ENCODE measurements around the gene MED22. TPM values are rescaled to one million over a fixed set of nuclear protein-coding genes. Genes with fewer than 3 reads are reported as not detected.

MED22 gene
- total RNA-seq, 1 donor from 2014 or later = 27.0 TPM

- intact Hi-C loops (cut with micrococcal nuclease) = loop anchor here (10.0 kb wide), 1 partner anchor 192 kb away; no protein-coding TSS in a partner anchor
These were observed 29.3 kb upstream of the MED22 start for GRCh38 chr9:133377280-133377679.

GRCh38 chr9:133375724-133376654, 28.1 kb upstream of the MED22 start, which contains the start of the genes STKLD1 and SURF4:
STKLD1 (plus strand) TSS chr9:133376366; CDS start chr9:133376474, 108 bp downstream.
SURF4 (minus strand) TSS chr9:133376060; CDS start chr9:133375969, 91 bp downstream.
- intact Hi-C loops (cut with micrococcal nuclease) = loop anchor here (1.0 to 10.0 kb wide), 6 partner anchors 28 to 346 kb away; partner anchors contain the start of genes CACFD1, GTF3C5, MED22 and REXO4

GRCh38 chr9:133375116-133375723, 27.3 kb upstream of the MED22 start:
- intact Hi-C loops (cut with micrococcal nuclease) = loop anchor here (10.0 kb wide), 1 partner anchor 190 kb away; no protein-coding TSS in a partner anchor

- intact Hi-C loops (cut with micrococcal nuclease) = loop anchor here (10.0 kb wide), 1 partner anchor 190 kb away; no protein-coding TSS in a partner anchor
These were observed 26.7 kb upstream of the MED22 start for GRCh38 chr9:133374612-133375115.

GRCh38 chr9:133372144-133372543, 24.2 kb upstream of the MED22 start:
- intact Hi-C loops (cut with micrococcal nuclease) = loop anchor here (10.0 kb wide), 1 partner anchor 187 kb away; no protein-coding TSS in a partner anchor

GRCh38 chr9:133371261-133371711, 23.4 kb upstream of the MED22 start:
- intact Hi-C loops (cut with micrococcal nuclease) = loop anchor here (1.0 to 10.0 kb wide), 4 partner anchors 14 to 186 kb away; partner anchors contain the start of genes MED22, RPL7A, SURF1 and SURF2

- intact Hi-C loops (cut with micrococcal nuclease) = loop anchor here (1.0 to 10.0 kb wide), 4 partner anchors 14 to 186 kb away; partner anchors contain the start of genes MED22, RPL7A, SURF1 and SURF2
These were observed 22.8 kb upstream of the MED22 start for GRCh38 chr9:133370685-133371084.

- intact Hi-C loops (cut with micrococcal nuclease) = loop anchor here (2.0 to 10.0 kb wide), 2 partner anchors 13 to 185 kb away; partner anchors contain the start of genes SURF1 and SURF2
These were observed 22.0 kb upstream of the MED22 start for GRCh38 chr9:133369933-133370332.

GRCh38 chr9:133369422-133369821, 21.5 kb upstream of the MED22 start:
- intact Hi-C loops (cut with micrococcal nuclease) = no loop called here

GRCh38 chr9:133368249-133368881, 20.4 kb upstream of the MED22 start:
- intact Hi-C loops (cut with micrococcal nuclease) = no loop called here

- intact Hi-C loops (cut with micrococcal nuclease) = no loop called here
These were observed 19.8 kb upstream of the MED22 start for GRCh38 chr9:133367778-133368177.

- intact Hi-C loops (cut with micrococcal nuclease) = no loop called here
These were observed 19.3 kb upstream of the MED22 start for GRCh38 chr9:133367221-133367620.

- intact Hi-C loops (cut with micrococcal nuclease) = no loop called here
These were observed 18.5 kb upstream of the MED22 start for GRCh38 chr9:133366435-133366834.

- intact Hi-C loops (cut with micrococcal nuclease) = no loop called here
These were observed 14.6 kb upstream of the MED22 start for GRCh38 chr9:133362359-133363044.

- intact Hi-C loops (cut with micrococcal nuclease) = no loop called here
These were observed 13.7 kb upstream of the MED22 start for GRCh38 chr9:133361507-133362092.

GRCh38 chr9:133360400-133361393, 12.8 kb upstream of the MED22 start:
- intact Hi-C loops (cut with micrococcal nuclease) = no loop called here

GRCh38 chr9:133359399-133360175, 11.7 kb upstream of the MED22 start:
- intact Hi-C loops (cut with micrococcal nuclease) = loop anchor here (5.0 kb wide), 1 partner anchor 58 kb away; the partner anchor contains the start of gene REXO4

- intact Hi-C loops (cut with micrococcal nuclease) = loop anchor here (2.0 to 5.0 kb wide), 2 partner anchors 13 to 60 kb away; partner anchors contain the start of gene REXO4
These were observed 9.7 kb upstream of the MED22 start for GRCh38 chr9:133357656-133358055.

All from T-helper 2 cell treated with Interferon-gamma antibody and Interleukin-4, amounts not matched to agents 100 ng/mL and 5 ng/mL, for 36 hours (primary cell).